HG03108 (cell line): ENCODE results near the gene ZSCAN10.

Experiments
- ATAC-seq: cut with Tn5 transposase; IDR thresholded peaks from one replicate; pipeline ENCODE4 v1.9.1; 2021; ENCODE audit warnings: moderate library complexity; ENCODE audit not compliant: unreplicated experiment

Gene ZSCAN10

DNA sequence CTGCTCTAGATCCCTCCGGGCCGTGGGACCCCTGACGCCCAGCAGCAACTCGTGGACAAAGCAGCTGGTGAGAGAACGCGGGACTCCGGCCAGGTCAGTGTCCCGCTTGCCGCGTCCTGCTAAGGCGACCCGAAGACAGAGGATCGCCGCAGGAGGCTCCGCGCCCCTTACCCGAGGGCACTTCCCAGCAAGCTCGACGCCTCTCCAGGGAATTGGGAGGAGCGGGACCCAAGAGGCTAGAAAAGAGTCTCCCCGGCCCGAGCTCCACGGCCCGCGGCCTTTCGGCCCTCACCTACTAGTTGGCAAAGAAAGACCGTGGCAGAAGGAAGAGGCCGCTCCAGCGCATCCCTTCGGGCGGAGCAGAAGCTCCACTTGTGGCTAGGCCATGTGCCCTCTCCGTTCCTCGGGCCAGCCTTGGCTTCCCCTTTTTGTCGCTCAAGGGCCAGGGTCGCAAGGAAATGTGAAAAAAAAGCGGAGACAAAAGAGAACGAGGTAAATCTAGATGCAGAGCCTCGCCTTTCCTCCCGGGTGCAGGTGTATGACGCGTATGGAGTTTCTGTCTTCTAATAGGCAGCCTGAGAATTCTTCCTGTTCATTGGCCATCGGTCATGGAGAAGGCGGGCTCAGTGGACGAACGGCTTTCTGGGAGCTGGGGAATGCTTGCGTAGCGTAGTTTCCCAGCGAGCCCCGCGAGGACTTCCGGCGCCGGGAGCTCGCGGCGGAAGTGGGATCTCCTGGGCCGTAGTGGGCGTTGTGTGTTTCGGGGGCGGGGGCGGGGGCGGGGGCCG is 35.4 kb upstream of the ZSCAN10 start, which contains the start of gene ZNF213:
TSS of gene ZNF213 (plus strand) at position 692 of the 788 bp plus-strand sequence. CDS start 2,252 bp downstream, outside the sequence.
- ATAC-seq = peak; percentile 83

DNA sequence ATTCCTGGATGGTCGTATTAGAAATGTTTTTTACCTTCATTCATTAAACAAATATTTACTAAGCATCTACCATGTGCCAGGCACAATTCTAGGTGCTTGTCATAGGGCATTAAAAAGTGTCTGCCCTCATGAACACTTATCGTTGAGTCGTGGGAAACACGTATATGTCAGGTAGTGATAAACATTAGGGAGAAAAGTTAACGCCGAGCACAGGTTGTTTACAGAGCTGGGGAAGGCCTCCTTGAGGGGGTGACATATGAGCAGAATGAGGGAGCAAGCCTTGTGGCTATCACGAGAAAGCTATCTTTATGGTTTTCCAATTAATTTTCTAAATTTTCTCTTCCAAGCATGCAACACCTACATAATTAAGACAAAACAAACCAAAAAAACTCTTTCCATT is 34.8 kb upstream of the ZSCAN10 start:
- ATAC-seq = no peak

DNA sequence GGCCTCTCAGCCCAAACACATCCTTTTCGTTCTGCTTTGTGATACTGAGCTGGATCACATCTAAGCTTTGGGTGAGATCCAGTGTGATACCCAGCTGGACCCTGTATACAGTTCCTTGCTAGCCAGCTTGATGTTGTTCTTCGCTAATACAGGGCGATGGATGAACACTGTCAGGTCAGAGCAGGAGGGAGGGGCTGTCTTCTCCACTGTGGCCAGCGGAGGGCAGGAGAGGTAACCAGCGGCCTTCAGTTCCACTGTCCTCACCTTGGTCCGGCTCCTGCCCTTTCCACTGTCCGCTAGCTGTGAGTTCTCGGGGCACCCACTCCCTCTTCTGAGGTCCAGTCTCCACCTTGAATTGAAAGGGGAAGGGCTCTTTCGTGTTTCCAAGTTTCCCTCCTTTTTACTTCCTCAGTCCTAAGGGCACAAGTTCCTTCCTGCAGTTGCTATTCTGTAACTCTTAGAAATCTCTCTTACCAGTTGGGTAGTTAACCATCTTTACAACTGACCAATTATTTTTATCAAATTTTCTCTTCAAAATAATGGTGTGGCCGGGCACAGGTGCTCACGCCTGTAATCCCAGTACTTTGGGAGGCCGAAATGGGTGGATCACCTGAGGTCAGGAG is 32.8 kb upstream of the ZSCAN10 start:
- no peak for ATAC-seq

DNA sequence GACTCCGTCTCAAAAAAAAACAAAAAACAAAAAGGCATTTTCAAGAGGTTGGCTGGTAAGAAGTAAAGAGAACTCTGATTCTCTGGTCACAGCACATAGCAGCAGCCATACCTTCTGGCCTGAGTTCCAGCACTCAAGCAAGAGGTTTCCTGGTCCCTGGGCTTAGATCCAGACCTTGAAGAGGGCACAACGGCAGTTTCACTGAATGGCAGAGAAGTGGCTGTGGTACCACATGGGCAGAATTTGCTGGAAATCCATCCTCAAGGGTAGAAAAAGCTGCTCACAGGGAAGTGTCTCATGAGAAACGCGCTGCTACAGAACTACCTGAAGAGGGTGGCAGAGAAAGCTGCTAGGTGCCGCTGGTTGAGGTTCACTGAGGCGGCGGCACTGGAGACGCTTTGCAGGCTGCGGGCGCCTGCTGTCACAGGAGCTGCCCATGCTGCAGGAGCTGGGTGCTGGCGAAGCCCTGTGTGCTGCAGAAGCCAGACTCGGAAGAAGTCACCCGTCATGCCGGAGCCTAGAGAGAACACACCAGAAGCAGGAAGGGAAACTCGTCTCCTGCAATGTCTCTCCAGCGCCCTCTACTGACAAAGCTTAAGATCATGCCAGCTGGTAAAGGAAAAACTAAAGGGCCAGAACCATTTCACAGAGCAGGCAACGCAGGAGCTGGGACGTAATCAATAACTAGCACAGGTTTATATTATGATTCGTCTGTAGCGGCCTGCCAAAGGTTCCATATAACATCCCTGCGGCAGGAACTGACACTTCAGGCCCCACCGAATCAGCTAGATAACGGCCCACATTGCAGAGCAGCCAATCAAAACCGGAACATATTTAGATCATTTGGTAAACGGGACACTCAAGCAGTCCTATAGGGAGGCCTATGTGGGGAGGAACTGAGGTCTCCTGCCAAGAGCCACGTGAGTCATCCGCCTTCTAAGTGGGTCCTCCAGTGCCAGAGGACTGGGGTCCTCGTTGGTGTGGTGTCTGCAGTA is 30.3 kb upstream of the ZSCAN10 start:
- no peak for ATAC-seq

DNA sequence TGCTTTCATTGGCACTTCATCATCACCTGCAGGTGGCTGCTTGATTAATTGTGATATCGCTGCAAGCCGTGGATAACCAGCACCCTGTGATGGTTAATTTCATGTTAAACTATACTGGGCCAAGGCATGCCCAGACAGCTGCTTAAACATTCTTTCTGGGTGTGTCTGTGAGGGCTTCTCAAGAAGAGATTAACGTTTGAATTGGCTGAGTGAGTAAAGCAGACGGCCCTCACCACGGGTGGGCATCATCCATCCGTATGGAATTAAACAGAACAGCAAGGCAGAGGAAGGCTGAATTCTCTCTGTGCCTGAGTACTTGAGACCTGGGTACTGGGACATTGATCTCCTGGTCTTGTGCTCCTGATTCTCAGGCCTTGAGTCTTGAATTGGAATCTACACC is 28.7 kb upstream of the ZSCAN10 start:
- no peak for ATAC-seq

DNA sequence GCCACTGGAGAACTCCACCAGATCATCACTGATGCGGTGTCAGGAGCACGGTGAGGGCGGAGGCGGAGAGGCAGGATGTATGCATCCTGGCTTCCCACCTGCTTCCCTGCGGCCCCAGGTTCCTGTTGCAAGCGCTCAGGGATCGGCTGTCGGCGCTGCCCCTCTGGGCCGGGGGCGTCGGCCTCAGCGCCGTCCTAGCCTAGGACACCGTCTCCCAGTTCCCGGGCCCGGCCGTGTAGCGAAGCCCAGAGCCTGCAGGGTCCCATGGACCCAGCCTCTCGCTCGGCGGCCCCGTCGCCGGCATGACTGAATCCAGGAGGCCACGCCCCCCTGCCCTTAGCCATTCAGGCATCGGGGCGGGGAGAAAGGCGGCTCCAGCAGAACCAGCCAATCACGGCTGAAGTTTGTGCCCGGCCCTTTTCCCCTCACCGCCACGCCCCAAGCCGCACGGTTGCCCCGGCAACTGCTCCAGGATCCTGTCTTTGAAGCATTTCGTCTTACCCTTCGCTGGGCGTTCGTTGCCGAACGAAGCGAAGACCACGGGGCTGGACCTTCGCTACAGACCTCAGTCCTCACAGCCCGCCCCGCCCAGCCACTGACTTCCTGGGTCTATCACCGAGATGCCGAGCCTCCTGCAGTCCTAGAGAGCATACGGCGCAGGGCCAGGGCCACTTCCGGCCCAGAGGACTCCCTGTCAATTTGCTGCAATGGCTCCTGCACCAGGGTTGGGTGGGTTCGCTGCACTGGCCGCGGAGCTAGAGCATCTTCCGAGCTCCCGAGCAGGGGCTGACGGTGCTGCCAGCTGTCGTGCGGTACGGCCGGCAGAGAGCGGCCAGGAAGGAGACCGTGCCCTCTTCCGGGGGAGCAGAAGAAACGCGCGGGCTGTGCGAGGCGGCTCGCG is 25.1 kb upstream of the ZSCAN10 start:
- ATAC-seq = peak; percentile 84

DNA sequence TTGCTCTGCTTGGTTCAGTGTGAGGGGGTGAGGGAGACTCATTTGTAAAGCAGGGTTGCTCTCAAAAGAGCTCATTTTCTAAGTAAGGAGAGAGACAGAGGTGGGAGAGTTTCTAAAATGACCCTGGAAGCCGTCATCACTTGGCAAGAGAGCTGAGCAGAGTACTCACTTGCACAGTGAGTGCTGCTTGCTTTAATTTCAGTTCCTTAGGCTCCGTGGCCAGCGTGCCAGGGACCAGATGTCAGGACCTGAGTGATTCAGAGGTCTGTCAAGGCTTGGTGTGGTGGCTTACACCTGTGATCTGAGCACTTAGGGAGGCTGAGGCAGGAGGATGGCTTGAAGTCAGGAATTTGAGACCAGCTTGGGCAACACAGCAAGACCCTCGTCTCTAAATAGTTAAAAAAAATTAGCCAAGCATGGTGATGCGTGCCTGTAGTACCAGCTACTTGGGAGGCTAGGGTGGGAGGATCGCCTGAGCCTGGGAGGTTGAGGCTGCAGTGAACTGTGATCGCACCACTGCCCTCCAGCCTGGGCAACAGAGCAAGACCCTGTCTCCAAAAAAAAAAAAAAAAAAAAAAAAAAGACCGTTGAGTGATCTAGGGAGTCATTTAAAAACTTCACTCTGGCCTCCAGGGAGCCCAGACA is 24.0 kb upstream of the ZSCAN10 start:
- ATAC-seq = no peak

DNA sequence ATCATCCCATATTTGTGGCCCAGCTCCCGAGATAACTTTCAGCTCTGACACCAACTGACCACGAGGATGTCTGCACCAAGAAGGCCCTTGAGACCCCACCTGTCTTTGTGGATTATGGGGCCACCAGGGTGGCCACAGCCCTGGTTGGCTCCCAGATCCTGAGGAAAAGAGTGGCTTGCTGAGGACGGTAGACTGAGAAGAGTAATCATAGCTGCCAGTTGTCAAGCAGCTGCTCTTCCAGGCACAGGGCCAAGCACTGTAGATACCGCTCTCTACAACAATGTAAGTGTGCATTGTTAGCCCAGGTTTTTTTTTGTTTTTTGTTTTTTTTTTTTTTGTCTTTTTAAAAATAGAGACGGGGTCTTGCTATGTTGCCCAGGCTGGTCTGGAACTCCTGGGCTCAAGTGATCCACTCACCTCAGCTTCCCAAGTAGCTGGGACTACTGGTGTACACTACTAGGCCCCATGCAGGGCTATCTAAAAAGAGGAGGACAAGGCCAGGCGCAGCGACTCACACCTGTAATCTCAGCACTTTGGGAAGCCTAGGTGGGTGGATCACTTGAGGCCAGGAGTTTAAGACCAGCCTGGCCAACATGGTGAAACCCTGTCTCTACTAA is 22.9 kb upstream of the ZSCAN10 start:
- no peak for ATAC-seq

DNA sequence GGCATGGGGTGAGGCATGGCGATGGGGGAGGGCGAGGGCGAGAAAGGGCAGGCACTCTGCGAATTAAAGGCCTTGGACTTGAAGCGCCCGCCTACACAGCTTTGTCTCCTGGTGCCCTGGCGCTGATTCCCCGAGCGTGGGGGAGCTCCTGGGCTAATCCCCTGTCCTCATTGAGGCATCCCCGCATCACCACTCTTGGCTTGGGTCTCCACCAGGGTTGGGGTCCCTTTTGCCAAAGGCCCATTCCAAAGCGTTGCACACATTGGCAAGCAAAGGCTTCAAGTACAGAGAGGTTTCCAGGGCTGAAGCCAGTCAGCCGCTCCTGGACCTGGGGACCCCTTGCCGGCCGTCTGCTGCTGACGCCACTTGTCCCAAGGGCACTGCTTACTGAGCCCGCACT is 21.3 kb upstream of the ZSCAN10 start:
- ATAC-seq = no peak

DNA sequence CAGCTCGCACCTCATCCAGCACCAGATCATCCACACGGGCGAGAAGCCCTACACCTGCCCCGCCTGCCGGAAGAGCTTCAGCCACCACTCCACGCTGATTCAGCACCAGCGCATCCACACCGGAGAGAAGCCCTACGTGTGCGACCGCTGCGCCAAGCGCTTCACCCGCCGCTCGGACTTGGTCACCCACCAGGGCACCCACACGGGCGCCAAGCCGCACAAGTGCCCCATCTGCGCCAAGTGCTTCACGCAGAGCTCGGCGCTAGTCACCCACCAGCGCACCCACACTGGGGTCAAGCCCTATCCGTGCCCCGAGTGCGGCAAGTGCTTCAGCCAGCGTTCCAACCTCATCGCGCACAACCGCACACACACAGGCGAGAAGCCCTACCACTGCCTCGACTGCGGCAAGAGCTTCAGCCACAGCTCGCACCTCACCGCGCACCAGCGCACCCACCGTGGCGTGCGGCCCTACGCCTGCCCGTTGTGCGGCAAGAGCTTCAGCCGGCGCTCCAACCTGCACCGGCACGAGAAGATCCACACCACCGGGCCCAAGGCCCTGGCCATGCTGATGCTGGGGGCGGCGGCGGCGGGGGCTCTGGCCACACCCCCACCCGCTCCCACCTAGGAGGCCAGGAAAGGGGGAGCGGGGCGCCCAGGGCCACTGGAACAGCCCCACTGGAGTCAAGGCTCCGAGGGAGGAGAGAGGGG is 20.8 kb upstream of the ZSCAN10 start:
- no peak for ATAC-seq

DNA sequence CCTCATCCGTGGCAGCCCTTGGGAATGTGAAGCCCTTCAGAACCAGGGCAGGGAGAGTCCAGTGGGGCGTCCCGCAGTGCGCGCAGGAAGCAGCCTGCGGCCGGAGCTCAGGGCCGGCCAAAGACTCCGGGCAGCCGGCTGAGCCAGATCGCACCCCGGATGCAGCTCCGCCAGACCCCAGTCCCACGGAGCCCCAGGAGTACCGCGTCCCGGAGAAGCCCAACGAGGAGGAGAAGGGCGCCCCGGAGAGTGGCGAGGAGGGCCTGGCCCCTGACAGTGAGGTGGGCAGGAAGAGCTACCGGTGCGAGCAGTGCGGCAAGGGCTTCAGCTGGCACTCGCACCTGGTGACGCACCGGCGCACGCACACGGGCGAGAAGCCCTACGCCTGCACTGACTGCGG is 20.2 kb upstream of the ZSCAN10 start:
- no peak for ATAC-seq

DNA sequence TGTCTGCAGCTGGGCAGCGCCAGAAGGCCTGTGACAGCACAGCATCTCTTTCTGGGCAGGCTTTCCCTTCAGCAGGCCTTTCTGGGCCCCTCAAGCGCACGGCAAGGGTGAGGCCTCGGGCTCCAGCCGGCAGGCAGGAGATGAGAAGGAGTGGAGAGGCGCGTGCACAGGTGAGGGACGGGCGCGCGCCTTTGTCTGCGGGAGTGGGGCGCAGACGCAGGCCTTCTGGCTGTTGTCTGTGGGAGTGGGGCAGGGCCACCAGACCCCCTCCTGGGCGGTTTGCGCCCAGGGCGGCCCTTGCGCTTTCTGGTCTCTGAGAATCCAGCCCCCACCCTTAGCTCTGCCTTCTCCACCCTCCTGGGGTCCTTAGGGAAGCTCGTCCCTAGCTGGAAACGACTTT is 19.8 kb upstream of the ZSCAN10 start:
- no peak for ATAC-seq

DNA sequence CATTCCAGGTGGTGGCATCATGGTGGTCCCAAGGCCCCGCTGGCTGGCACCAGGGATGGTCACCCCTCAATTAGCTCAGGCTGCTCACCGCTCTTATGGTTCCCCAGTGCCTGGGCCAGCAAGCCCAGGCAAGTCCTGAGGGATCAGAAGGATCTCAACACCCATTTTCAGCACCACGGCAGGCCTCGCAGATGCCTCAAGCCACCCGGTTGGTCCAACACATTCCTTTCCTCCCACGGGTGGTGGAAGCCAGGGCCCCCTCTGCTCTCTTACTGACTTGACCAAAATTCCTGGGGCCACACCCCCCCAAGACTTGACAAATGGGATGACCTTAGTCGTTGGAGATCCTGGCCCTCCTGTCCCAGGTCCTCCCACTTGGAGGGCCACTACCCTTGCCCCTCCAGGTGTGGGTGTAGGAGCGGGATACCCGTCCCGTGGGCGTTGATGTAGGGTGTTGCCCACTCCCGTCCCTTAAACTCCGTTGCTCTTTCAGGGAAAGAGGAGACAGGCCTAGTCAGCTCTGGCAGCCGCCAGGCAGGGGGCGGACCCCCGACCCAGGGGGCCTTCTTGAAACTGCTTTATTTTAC is 19.2 kb upstream of the ZSCAN10 start:
- ATAC-seq = no peak

DNA sequence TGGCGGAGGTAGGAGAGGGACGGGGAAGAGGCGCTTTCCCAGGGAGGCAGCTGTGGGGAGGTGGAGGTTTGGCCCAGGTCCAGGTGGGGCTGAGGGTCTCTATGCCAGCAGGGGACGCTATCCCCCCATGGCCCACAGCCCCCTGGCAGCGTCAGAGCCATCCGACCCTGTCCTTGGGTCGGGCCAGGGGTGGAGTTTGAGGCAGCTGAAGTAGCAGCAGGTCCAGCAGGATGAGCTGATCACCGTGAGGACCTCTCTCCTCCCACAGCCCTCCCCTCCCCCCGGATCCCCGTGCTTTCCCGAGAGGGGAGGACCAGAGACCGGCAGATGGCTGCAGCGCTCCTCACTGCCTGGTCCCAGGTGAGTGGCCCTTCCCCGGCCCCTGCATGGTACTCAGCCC is 16.5 kb upstream of the ZSCAN10 start:
- ATAC-seq = no peak

DNA sequence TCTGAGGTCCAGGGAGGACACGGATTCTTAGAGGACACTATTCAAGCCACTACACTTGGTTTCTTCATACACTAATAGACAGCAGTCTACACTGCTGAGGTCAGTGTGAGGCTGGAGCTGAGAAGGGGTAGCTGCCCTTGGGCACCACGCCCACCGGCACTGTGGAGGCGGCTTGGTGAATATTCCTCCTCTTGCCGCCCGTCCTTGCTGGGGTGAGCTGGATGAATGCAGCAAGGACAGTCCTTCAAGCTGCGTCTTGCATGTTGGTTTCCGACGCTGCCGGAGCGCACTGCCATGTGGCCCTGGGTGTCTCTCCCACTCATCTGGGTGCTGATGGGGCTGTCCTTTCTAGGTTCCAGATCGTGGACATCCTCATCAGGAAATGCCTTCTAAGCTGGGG is 15.9 kb upstream of the ZSCAN10 start:
- ATAC-seq = no peak

DNA sequence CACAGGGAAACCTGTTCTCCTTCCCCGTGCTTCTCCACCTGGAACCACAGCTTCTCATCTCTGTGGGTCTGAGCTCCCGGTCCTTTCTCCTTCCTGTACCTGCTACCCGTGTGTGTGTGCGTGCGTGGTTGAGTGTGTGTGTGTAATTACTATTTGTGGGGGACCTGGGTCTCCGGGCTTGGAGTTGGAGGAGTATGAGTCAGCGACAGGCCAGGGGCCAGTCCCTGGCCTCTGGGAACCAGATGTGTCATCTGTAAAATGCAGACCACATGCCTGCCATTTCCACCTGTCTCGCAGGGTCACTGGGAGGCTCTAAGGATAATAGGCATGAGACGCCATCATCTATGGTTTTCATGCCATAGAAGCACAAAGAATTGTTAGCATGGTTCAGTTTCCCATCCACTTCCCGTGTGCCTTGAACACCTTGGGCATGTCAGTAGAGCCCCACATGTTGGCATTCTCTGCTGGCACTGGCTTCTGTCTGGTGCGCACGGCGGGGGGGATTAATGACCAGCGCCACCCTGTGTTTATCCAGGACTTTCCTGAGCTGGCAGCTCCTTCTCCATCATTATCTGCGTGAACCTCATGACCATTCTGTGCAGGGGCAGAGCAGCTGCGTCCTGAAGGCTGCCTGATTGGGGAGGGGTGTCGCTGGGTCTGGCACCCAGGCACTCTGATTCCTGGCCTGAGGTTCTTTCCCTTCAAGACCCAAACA is 14.8 kb upstream of the ZSCAN10 start:
- no peak for ATAC-seq

DNA sequence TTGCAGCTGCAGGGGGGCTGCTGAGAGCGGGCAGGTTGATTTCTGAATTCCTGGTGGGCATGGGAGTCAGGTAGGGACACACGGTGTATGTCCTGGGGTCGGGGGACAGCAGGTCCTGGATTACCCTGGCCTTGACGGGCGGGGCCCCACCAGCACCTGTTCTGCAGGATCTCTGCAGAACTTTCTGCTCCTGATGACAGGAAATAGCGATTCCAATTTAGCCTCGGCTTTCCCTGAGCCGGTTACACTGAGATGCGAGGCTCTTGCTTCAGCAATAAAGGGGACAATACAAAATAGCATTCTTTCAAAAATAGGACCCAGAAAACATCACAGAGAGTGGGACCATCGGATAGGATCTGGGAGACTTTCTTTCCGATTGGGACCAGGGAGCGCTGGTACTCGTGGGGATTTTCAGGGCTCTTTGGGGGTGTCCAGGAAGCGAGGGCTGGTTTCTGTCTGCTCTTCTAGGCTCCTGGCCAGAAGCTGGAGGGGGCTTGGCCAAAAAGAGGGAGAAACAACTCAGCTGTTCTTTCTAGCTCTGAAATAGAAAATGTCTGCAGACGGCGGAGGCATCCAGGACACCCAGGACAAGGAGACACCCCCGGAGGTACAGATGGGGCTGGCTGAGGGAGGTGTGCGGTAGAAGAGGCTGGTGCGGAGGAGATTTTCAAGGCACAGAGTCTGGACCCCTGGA is 13.9 kb upstream of the ZSCAN10 start:
- ATAC-seq = no peak
